HG02981 (cell line): ENCODE measurements around the gene ALOX15.
"Not testable (repeated sequence)": the region's sequence is repeated elsewhere in the genome, so short reads cannot be mapped to it uniquely, and the experiment has no call there.

Experiments
- ATAC-seq: cut with Tn5 transposase; IDR thresholded peaks from one replicate; pipeline ENCODE4 v1.9.1; 2021; ENCODE audit warnings: mild to moderate bottlenecking, moderate library complexity; ENCODE audit not compliant: unreplicated experiment

Gene ALOX15, protein sequence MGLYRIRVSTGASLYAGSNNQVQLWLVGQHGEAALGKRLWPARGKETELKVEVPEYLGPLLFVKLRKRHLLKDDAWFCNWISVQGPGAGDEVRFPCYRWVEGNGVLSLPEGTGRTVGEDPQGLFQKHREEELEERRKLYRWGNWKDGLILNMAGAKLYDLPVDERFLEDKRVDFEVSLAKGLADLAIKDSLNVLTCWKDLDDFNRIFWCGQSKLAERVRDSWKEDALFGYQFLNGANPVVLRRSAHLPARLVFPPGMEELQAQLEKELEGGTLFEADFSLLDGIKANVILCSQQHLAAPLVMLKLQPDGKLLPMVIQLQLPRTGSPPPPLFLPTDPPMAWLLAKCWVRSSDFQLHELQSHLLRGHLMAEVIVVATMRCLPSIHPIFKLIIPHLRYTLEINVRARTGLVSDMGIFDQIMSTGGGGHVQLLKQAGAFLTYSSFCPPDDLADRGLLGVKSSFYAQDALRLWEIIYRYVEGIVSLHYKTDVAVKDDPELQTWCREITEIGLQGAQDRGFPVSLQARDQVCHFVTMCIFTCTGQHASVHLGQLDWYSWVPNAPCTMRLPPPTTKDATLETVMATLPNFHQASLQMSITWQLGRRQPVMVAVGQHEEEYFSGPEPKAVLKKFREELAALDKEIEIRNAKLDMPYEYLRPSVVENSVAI

DNA sequence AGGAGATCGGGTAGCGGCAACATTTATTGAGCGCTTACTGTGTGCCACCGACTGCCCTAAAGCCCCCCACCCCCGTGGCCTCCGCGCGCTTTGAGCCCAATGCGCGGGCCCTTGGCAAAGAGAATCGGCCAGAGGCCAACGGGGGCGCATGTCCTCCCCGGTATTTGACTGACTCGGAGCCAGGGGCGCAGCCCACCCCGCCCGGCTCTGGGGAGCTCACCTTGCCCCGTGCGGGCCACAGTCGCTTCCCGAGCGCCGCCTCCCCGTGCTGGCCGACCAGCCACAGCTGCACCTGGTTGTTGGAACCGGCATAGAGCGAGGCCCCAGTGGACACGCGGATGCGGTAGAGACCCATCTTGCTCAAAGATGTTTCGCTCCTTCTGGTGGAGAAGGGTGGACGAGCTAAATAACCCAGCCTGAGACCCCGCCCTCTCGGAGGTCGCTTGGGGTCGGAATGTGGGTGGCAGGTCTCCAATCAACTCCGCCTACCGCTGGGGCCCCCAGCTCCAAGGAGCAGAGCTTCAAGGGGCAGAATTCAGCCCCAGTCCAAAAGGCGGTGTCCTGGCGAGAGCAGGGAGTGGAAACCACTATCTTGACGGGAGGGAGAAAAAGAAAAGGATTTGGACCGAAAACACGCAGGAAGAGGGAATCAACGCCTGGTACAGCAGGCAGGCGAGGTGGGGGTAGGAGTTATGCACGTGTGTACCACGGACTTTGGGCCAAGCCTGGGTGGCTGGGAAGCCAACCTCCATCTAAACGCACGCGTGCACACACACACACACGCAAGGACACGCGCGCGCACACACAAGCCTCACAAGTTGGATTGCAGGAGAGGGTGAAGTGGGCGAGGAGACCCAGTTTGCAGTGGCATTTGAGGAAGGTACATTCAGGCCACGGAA, at the start of gene ALOX15:
Gene ALOX15 (minus strand): TSS at position 382 of the 899 bp plus-strand sequence. CDS start 27 bp downstream, at position 355.
- no peak for ATAC-seq

DNA sequence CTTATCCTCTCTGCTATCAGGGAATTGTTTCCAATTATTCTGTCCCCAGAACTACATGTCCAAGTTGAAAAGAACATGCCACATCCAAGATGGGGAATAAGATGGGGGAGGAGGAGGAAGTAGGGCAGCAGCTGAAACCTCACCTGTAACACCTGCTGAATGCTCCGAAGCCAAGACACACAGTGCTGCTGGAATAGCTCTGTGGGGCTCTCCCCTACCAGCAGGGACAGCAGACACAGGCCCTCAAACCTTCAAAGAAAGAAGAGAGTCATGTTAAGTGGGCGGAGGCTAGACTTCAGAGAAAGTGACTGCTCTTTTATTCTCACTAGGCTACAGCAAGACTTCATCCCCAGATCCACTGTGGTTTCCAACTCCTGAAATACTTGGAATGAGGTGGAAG, 49.3 kb upstream of the ALOX15 start:
- no peak for ATAC-seq

DNA sequence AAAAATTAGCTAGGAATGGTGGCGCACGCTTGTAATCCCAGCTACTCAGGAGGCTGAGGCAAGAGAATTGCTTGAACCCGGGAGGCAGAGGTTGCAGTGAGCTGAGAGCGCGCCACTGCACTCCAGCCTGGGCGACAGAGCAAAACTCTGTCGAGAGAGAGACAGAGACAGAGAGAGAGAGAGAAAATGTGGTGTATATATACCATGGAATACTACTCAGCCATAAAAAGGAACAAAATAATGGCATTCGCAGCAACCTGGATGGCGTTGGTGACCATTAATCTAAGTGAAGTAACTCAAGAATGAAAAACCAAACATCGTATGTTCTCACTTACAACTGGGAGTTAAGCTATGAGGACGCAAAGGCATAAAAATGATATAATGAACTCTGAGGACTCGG, 48.4 kb upstream of the ALOX15 start:
- ATAC-seq = not testable (repeated sequence)

DNA sequence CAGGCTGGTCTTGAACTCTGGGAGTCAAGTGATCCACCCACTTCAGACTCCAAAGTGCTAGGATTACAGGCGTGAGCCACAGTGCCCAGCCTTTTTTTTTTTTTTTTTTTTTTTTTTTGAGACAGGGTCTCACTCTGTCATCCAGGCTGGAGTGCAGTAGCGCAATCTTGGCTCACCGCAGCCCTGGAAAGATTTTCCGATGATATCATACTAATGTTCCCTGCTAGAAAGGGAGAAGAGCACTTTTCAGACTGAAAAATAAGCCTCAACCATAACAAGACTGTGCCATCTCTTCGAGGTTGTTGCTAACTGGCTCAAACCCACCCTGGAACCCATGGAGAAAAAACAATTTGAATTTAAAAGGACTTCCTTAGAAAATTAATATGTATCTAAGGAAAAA, 42.3 kb upstream of the ALOX15 start:
- not testable (repeated sequence) for ATAC-seq

DNA sequence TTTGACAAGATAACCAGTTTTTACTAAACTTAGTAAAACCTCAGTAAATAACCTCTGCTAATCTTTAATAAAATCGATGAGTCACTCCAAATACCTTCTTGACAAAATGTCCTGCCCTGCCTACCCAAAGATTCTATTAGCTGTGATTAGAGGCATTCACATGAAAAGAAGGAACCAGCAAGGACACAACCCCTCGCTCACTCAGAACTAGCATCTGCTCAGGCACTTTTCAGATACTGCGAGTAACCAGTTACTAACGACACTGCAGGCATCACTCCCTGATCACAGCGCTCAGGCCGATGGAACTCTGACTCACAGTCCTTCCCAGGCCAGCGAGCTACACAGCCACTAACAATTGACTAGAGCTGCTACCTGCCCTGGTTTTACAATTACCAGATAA, 38.2 kb upstream of the ALOX15 start:
- ATAC-seq = no peak

DNA sequence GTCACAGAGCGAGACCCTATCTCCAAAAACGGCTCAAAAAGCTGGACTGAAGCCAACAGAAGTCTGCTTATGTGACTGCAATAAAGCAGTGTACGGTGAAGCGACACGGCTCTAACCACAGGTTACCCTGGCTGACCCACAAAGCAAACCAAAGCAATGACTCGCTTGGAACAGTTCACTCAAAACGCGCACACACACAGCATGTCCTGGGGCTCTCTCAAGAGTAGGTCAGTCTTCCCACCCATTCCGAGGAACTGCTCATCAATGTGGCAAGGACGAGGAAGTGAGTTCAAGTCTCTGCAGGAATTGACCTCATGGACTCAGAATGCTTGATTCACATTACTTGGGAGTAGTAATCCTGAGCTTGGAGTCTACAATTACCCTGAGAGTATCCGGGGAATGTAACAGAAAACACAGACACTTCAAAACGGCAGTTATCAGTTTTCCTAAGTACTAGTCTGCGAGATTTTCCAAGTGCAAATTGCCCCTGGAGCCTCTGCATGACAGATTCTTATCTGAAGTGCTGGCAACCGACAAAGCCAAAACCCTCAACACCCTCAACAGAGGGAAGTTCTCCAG, 37.1 kb upstream of the ALOX15 start:
- no peak for ATAC-seq

DNA sequence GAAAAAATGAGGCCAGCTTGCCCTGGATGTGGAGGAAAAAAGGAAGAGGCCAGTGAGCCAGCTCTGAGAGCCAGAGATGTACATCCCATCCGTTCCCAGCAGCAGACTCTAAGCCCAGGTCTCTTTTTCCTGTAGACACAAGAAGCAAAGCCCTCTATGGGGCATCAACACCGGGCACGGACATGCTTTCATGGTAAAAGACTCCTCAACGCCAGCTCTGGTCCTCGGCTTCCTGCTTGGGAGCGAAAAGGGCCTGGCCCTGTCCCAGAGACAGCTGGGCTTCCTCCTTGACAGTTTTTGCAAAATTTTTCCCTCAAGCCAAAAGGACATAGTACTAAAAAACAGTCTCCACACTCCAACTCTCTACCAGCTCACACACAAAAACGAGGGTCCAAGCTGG, 35.3 kb upstream of the ALOX15 start:
- no peak for ATAC-seq

DNA sequence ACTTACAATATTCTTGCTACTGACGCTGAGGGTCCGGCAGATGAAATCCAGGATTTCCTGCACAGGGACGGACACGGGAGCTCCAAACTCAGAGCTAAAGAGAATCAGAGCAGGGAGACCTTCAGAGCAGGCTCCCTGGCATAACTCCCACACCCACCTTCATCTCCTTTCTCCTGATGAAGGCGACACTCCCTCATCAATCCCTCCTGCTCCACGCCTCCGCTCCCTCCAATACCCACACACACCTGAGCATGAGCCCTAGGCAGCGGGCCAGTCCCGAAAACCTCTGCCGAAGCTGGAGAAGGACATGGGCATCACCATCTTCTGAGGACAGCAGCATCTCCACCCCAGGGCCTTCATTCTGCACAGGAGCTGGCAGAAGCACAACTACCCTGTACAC, 34.3 kb upstream of the ALOX15 start:
- no peak for ATAC-seq

DNA sequence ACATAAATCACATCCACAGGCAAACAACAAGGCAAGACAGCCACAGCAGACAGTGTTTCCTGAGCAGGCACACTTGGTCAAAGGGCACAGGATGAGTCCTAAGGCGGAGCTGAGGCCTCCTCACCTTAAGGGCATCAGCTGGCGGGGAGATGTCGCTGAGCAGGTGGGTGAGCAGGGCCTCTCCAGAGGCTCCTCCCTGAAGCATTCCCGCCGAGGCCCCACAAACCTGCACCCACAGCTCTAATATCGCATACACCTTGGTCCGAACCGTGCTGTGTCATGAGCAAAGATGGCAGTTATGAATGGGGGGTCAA, 33.2 kb upstream of the ALOX15 start:
- no peak for ATAC-seq

DNA sequence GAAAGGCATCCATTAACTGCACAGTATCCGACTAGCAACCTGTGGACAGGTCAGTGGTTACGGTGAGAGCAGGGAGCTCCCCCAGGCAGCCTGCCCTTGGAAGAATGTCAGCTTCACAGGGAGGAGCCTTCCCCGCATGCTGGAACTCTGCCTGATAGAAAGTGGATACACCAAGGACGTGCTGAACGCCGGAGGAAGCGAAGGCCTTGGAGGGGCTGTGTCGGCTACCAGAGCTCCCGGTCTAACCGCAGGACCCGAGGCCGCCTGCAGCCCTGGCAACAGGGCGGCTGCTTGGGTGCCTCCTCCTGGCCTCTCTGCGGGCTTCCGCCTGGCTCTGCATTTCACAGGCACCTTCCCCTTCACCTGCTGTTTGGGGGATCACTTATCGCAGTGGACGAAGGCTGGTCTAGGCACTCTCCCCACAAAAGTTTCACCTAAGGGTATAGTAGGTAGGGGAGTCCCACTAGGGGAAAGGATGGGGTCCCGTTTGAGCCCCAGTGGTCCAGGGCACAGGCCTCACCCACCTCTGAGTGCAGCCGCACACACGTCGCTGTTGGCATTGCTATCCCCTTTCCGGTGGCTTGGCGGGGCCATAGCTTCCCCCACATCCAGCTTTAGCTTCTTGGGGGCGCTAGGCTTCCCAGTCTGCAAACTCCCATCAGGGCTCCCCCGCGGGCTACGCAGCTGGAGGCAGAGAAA, 32.7 kb upstream of the ALOX15 start:
- ATAC-seq = no peak

DNA sequence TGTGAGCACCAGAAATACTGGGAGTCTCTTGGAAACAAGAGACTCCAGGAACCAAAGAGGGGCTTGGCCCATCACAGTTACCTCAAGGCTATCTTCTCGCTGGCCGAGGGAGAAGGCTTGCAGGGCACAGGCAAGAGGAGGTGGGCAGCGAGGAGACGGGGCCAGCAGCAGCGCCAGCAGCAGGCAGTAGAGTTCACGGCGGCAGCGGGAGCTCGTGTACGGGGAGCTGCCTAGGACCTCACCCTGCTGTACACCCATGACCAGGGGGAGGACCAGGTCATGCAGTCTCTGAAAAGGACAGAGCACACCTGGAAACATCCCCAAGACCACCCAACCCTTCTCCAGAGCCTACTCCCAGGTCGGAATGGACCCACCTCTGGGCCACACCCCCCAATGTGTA, 31.7 kb upstream of the ALOX15 start:
- no peak for ATAC-seq

DNA sequence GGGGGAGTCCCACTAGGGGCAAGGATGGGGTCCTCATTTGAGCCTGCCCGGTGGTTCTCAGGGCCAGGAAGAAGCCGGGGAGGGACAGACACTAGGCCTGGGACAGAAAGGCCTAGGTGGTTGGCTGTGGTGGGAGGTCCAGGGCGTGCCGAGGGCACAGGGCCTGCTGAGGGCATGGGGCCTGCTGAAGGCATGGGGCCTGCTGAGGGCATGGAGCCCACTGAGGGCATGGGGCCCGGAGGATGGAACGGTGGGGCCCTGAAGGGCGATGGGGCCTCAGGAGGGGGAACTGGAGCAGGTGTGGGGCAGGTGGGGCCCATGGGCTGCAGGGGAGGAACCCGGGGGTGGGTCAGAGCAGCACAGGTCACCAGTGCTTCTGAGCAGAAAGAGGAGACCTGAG, 31.3 kb upstream of the ALOX15 start:
- ATAC-seq = no peak

DNA sequence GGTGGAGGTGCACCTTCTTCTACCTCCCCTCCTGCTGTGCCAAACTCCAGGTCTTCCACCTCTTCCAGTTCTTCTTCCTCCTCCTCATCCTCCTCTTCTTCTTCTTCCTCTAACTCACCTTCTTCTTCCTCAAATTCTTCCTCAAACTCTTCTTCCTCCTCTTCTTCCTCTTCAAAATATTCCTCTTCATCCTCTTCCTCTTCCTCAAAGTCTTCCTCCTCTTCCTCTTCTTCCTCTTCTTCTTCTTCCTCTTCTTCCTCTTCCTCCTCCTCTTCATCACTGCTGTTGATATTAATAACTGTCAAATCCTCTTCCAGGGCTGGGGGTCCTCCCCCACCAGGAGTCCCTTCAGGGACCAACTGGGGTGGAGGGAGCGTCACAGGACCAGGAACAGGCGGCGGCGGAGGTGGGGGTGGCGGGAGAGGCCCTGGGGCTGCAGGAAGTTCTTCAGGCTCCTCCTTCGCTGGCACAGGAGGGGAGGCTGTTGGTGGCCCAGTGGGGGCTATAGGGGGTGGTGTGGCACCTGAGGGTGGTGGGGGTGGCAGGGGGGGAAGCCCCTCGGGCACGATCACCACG, 30.7 kb upstream of the ALOX15 start:
- ATAC-seq = no peak

DNA sequence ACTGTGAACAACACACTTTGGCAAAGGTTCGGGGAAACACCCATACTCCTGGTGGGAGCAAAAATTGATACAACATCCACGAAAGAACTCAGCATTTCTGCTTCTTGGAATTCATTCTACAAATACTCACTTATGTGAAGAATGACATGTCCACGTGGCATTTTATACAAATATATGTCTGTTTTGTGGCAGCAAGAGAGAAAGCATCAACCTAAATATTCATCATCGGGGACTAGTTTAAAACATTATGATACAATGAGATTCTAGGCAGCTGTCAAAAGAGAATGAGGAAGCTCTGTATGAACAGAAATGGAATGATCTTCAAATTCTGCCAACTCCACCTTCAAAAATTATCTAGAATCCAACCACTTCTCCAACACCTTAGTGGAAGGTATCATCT, 25.7 kb upstream of the ALOX15 start:
- no peak for ATAC-seq

DNA sequence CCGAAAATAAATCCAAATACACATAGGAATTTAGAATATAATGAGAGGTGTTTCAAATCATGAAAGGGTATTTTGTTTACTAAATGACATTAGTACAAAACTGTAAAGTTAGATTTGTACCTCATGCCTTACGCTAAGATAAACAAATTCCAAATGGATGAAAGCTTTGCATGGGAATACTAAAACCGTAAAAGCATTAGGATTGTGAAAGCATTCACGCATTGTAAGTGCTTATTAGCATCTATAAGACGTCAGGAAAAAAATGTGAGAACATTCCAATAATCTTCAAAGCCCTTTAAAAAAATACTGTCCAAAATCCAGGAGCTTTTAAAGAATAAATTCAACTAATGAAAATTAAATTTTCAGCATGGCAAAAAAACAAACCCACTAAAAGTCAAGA, 24.8 kb upstream of the ALOX15 start:
- no peak for ATAC-seq

DNA sequence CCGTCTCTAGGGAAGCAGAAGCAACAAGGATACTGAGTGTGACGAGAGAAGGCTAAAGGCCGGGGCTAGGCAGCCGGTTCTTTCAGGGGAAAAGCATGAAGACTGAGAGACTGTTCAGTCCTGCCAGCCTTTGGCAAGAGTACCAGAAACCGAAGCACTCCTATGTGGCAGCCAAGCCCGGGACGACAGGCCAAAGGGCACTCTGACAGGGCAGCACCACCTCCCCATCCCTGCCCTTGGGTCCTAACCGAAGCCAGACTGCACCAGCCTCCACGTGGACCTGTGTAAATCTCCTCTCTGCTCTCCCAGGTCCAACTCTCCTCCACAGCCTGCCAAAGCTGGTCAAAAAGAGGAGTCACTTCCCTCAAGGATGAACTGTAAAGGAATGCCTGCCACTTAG, 23.5 kb upstream of the ALOX15 start:
- ATAC-seq = no peak

DNA sequence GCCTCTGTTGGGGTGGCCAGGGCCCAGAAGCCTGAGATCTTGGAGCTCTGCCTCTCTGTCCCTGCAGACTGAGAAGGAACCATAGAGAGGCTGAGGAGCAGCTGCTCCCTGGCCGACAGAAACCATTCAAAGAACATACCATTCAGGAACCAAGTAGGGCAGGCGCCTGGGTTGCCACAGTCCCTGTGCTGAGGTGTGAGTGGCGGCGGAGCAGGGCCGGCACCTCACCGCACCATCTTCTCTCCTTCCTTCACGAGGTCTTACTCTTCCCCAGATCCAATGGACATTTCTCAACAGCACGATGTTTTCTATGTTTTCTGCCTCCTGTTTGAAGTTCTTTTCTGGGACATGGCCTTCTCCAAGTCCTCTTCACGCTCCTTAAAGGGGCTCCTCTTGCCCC, 22.8 kb upstream of the ALOX15 start:
- ATAC-seq = no peak

DNA sequence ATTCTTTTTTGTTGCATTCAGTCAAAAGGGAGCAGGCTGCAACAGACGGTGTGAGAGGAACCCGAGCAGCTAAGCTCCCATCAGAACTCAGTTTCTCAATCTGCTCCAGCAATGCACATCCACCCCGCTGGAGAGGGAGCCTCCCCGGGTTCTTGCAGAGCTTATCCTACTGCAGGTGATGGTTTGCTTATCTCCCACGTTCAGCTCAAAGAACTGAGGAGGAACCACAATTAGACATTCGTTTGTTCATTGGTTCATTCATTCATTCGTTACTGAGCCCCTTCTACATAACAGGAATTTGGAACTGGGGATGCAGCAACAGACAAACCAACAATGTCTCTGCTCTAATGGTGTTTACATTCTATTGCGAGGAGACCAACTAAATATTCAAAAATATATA, 22.2 kb upstream of the ALOX15 start:
- ATAC-seq = no peak

DNA sequence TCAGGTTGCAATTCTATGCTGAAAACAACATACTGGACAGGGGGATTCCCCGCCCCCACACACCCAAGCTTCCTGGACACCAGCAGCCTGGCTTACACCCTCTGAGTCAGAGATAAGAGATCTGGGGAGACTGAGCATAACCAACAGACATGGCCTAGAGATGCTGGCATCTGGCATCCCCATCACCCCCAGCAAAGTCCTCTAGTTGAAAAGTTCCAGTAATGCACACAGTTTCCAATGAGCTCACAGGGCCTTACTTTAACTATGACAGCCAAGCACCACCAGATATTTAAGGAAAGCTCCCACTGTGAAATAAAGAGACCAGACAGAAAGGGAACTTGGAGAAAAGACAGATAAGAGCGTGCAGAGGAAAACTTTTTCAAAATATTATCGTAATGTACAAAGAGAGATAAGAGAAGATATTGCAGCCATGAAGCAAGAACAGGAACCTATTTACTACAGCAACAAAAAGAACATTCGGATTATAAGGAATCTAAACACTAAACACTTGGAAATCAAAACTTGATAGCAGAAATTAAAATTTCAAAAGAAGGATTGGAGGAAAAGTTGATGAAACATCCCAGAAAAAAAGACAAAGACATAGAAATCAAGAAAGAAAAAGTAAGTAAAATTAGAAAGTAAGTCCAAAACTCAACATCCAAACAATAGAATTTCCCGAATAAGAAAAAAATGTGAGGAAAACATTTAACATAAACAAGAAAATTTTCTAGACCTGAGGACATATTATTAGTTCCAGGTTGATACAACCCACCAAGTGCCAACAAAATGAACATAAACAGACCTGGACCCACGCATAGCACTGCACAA, 17.2 kb upstream of the ALOX15 start:
- no peak for ATAC-seq

DNA sequence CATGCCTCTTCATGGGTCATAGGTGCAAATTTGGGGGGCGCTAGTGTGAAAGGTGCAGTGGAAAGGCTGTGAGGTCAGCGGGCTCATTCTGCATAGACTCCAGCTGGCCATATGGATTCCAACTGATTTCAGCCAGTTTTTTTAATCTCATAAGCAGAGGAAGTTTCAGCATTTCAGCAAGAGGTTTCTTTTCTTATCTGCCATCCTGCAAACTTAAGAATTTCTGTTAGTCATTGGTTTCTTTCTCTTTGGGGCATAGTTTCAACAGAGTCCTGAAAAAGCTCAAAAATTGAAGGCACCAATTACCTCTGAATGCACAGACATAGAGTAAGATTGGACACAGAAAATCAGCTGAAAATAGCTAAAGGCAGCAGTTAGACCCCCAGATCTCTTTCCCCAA, 16.2 kb upstream of the ALOX15 start:
- ATAC-seq = no peak
